ENCODE measurements around the gene MYOT.

DNA sequence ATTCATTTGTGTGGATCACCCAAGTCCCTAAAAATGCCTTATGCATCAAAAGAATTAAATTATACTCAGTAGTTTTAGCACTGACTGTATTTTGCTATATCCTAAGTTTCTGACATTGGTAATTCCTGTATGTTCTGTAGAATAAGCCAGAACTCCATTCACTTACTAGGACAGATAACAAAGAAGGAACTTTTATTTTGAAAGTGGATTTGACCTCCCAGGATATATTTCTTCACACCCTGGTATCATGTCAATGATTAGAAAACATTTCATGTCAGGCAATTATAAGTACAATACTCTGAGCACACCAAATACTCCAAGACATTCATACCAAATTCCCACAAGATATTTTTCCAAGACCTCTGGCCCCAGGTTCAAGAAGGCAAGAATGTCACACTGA is 28.7 kb upstream of the MYOT start:
- TF ChIP-seq, protein P1, sequence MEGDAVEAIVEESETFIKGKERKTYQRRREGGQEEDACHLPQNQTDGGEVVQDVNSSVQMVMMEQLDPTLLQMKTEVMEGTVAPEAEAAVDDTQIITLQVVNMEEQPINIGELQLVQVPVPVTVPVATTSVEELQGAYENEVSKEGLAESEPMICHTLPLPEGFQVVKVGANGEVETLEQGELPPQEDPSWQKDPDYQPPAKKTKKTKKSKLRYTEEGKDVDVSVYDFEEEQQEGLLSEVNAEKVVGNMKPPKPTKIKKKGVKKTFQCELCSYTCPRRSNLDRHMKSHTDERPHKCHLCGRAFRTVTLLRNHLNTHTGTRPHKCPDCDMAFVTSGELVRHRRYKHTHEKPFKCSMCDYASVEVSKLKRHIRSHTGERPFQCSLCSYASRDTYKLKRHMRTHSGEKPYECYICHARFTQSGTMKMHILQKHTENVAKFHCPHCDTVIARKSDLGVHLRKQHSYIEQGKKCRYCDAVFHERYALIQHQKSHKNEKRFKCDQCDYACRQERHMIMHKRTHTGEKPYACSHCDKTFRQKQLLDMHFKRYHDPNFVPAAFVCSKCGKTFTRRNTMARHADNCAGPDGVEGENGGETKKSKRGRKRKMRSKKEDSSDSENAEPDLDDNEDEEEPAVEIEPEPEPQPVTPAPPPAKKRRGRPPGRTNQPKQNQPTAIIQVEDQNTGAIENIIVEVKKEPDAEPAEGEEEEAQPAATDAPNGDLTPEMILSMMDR (IDR thresholded peaks at IDR 0.05): no peak
- TF ChIP-seq EP300 (IDR thresholded peaks at IDR 0.05) (no peak), POLR2A (IDR thresholded peaks at IDR 0.05) (no peak)

Data from tibial nerve (tissue), 4 donors.